ENCODE results near the gene CHIT1. TPM values are rescaled to one million over a fixed set of nuclear protein-coding genes. Genes with fewer than 3 reads are reported as not detected.

CHIT1 gene
- total RNA-seq, 1 experiment from 2014 or later = not detected

GRCh38 chr1:203186446-203187303 is 42.8 kb downstream of the CHIT1 start, which contains the start of gene CHI3L1:
TSS of gene CHI3L1 (minus strand) at chr1:203186704. CDS start at chr1:203186623, 81 bp downstream.
- ChIA-PET RAD21 (ENCODE audit: low non-redundant PET in 1 of 2, low total read pairs in 2 of 2, uncharacterized antibody in 2 of 2, unreplicated experiment in 2 of 2) (interaction anchor here in 1 of 2 experiments (0.7 kb wide), 1 partner anchor 13 kb away, joined by 7 read pairs; no protein-coding TSS in a partner anchor), POLR2A (no interaction called here), CTCF (interaction anchor here (0.8 kb wide), 1 partner anchor 15 kb away, joined by 6 read pairs; no protein-coding TSS in a partner anchor)
- Histone ChIP-seq H3K4me3 (replicated peaks in 1 of 2; ENCODE audit: low read depth in 1 of 2, low read length in 2 of 2) (no peak within 1 kb of the TSS), H3K27ac (ENCODE audit: low read depth, low read length) (no peak within 1 kb of the TSS), H3K4me2 (ENCODE audit: low read length) (0 out of 2 replicates have a peak within 1 kb of the TSS, but pooled peaks have one; percentile 0), H3K79me2 (ENCODE audit: insufficient read depth, low read length) (no peaks in the 10 kb centered on the region), H3K9me2 (ENCODE audit: insufficient read depth) (no peaks in the 10 kb centered on the region), H2AFZ (ENCODE audit: low read depth, low read length, poor library complexity, severe bottlenecking) (no peak within 1 kb of the TSS), H3K36me3 (ENCODE audit: control insufficient read depth in 1 of 2, insufficient read depth in 2 of 2, low read length in 2 of 2) (no peaks in the 10 kb centered on the region), H3K9ac (ENCODE audit: low read length) (no peak within 1 kb of the TSS), H4K20me1 (ENCODE audit: insufficient read depth) (no peaks in the 10 kb centered on the region), H3K27me3 (ENCODE audit: insufficient read depth, low read length) (no peaks in the 10 kb centered on the region), H3K9me3 (ENCODE audit: control insufficient read depth in 1 of 2, insufficient read depth in 1 of 2, low read depth in 1 of 2, low read length in 2 of 2) (no peaks in the 10 kb centered on the region), H3K4me1 (ENCODE audit: control insufficient read depth in 1 of 2, insufficient read depth in 2 of 2, low read length in 2 of 2) (peaks cover 0 to 24% of the 10 kb centered on the region in 2 experiments; a peak in 2 of 4 replicates)
- DNase-seq (ENCODE audit: low read depth, low spot score) (no peak), ATAC-seq (peak; percentile 41; the same call in 1 of the 2 replicates)
- intact Hi-C loops (cut with micrococcal nuclease) = no loop called here
- no TSS peak for BruUV-seq (replicated peaks)
- TF ChIP-seq CTCF (IDR thresholded peaks at IDR 0.05 in 2 of 3, conservative IDR thresholded peaks at IDR 0.05 in 1 of 3; ENCODE audit: borderline replicate concordance in 1 of 3, insufficient read depth in 1 of 3, low read depth in 2 of 3, low read length in 2 of 3) = no peak
- TF ChIP-seq ZFX (IDR thresholded peaks at IDR 0.05) = no peak
- TF ChIP-seq ATF3 (IDR thresholded peaks at IDR 0.05) = no peak

GRCh38 chr1:203186091-203186445 is 43.4 kb downstream of the CHIT1 start:
- ATAC-seq = no peak
- Histone ChIP-seq H3K9me2 (ENCODE audit: insufficient read depth) (no peaks in the 10 kb centered on the region), H3K4me3 (replicated peaks in 1 of 2; ENCODE audit: low read depth in 1 of 2, low read length in 2 of 2) (no peak overlapping the region), H3K9me3 (ENCODE audit: control insufficient read depth in 1 of 2, insufficient read depth in 1 of 2, low read depth in 1 of 2, low read length in 2 of 2) (no peaks in the 10 kb centered on the region), H3K79me2 (ENCODE audit: insufficient read depth, low read length) (no peaks in the 10 kb centered on the region), H3K27me3 (ENCODE audit: insufficient read depth, low read length) (no peaks in the 10 kb centered on the region), H2AFZ (ENCODE audit: low read depth, low read length, poor library complexity, severe bottlenecking) (no peak overlapping the region), H3K4me1 (ENCODE audit: control insufficient read depth in 1 of 2, insufficient read depth in 2 of 2, low read length in 2 of 2) (peaks cover 0 to 24% of the 10 kb centered on the region in 2 experiments; a peak in 2 of 4 replicates), H4K20me1 (ENCODE audit: insufficient read depth) (no peaks in the 10 kb centered on the region), H3K27ac (ENCODE audit: low read depth, low read length) (no peak overlapping the region), H3K4me2 (ENCODE audit: low read length) (0 out of 2 replicates have a peak overlapping the region, but pooled peaks have one; percentile 0), H3K9ac (ENCODE audit: low read length) (no peak overlapping the region), H3K36me3 (ENCODE audit: control insufficient read depth in 1 of 2, insufficient read depth in 2 of 2, low read length in 2 of 2) (no peaks in the 10 kb centered on the region)
- CTCF ChIA-PET = interaction anchor here (1.1 kb wide), 2 partner anchors 10 to 13 kb away, joined by 3 to 4 read pairs; partner anchors contain the start of gene MYBPH
- RAD21 ChIA-PET (ENCODE audit: low non-redundant PET in 1 of 2, low total read pairs in 2 of 2, uncharacterized antibody in 2 of 2, unreplicated experiment in 2 of 2) = no interaction called here
- no TSS peak for BruUV-seq (replicated peaks)
- no peak for DNase-seq (ENCODE audit: low read depth, low spot score)
- POLR2A ChIA-PET = no interaction called here
- intact Hi-C loops (cut with micrococcal nuclease) = no loop called here
- no peak for TF ChIP-seq ELF1 (IDR thresholded peaks at IDR 0.05; ENCODE audit: borderline replicate concordance, low read depth)
- TF ChIP-seq POLR2AphosphoS5 (IDR thresholded peaks at IDR 0.05; ENCODE audit: low read depth, low read length) = no peak
- no peak for TF ChIP-seq TCF7L2 (IDR thresholded peaks at IDR 0.05; ENCODE audit: borderline replicate concordance, extremely low read depth, insufficient read depth, insufficient read length)
- no peak for TF ChIP-seq CBX3 (IDR thresholded peaks at IDR 0.05; ENCODE audit: low read depth)
- TF ChIP-seq JUND (IDR thresholded peaks at IDR 0.05) = no peak
- TF ChIP-seq REST (IDR thresholded peaks at IDR 0.05; ENCODE audit: low read depth) = no peak
- no peak for TF ChIP-seq YY1 (IDR thresholded peaks at IDR 0.05; ENCODE audit: extremely low read depth, insufficient replicate concordance, low read depth, low read length)
- TF ChIP-seq SIN3A (IDR thresholded peaks at IDR 0.05; ENCODE audit: low read depth) = no peak
- no peak for TF ChIP-seq POLR2A (IDR thresholded peaks at IDR 0.05; ENCODE audit: borderline replicate concordance, extremely low read depth, insufficient read depth, insufficient read length)
- no peak for TF ChIP-seq FOSL1 (IDR thresholded peaks at IDR 0.05; ENCODE audit: low read depth)
- TF ChIP-seq RAD21 (IDR thresholded peaks at IDR 0.05; ENCODE audit: low read depth) = no peak

All from HCT116 (cell line).